ENCODE data around the gene NAA10.

- TF ChIP-seq U2AF1 (optimal IDR thresholded peaks at IDR 0.05; ENCODE audit: low read depth, low read length) (no peak), REST (IDR thresholded peaks at IDR 0.05; ENCODE audit: borderline replicate concordance in 1 of 2, low read depth in 1 of 2, low read length in 2 of 2) (no peak), ARID4A (CRISPR knock-in tag; IDR thresholded peaks at IDR 0.05; ENCODE audit: borderline replicate concordance) (no peak), ZNF383 (CRISPR knock-in tag; IDR thresholded peaks at IDR 0.05; ENCODE audit: borderline replicate concordance) (no peak), CTCF (CRISPR knock-in tag; IDR thresholded peaks at IDR 0.05) (no peak)
Observed at GRCh38 chrX:153968754-153969124, 33.9 kb upstream of the NAA10 start.
